ENCODE data around the gene ZEB2.

Gene ZEB2

GRCh38 chr2:144468823-144469595, 50.9 kb downstream of the ZEB2 start:
- H3K9me3 ChIP-seq (ENCODE audit: low read length): no peaks in the 10 kb centered on the region
- H3K4me2 ChIP-seq (ENCODE audit: low read length): peak overlapping the region; percentile 76; the same call in 1 of the 2 replicates
- no peak for TF ChIP-seq CTCF (IDR thresholded peaks at IDR 0.05; ENCODE audit: low read length)
- no peaks in the 10 kb centered on the region for H3F3A ChIP-seq (ENCODE audit: insufficient read depth, low read length)
- H3K4me3 ChIP-seq (ENCODE audit: low read depth, low read length, poor library complexity, severe bottlenecking): no peak overlapping the region
- H4K20me1 ChIP-seq (ENCODE audit: insufficient read depth, low read length): no peaks in the 10 kb centered on the region
- H3K9me2 ChIP-seq (ENCODE audit: low read depth, low read length): no peaks in the 10 kb centered on the region
- peaks cover 47% of the 10 kb centered on the region for H3K4me1 ChIP-seq (ENCODE audit: insufficient read depth, low read length, severe bottlenecking)
- H3K36me3 ChIP-seq (ENCODE audit: insufficient read depth, low read length): 0 out of 2 replicates have a peak, but pooled peaks cover 6% of the 10 kb centered on the region
- H3K27ac ChIP-seq (ENCODE audit: low read depth, low read length, poor library complexity, severe bottlenecking): peak overlapping the region; percentile 87
- H3K27me3 ChIP-seq (ENCODE audit: insufficient read depth, low read length): no peaks in the 10 kb centered on the region
- H2AFZ ChIP-seq (ENCODE audit: low read length): no peak overlapping the region
- peaks cover 10% of the 10 kb centered on the region; the same call in 1 of the 2 replicates for H3K79me2 ChIP-seq (ENCODE audit: insufficient read depth, low read length)
- no peak overlapping the region; the same call in 1 of the 2 replicates for H3K9ac ChIP-seq (ENCODE audit: low read length)

GRCh38 chr2:144467502-144468137, 52.3 kb downstream of the ZEB2 start:
- no peaks in the 10 kb centered on the region for H3K9me3 ChIP-seq (ENCODE audit: low read length)
- H4K20me1 ChIP-seq (ENCODE audit: insufficient read depth, low read length): no peaks in the 10 kb centered on the region
- no peak overlapping the region for H3K9ac ChIP-seq (ENCODE audit: low read length)
- no peaks in the 10 kb centered on the region for H3K9me2 ChIP-seq (ENCODE audit: low read depth, low read length)
- H3F3A ChIP-seq (ENCODE audit: insufficient read depth, low read length): no peaks in the 10 kb centered on the region
- H3K4me2 ChIP-seq (ENCODE audit: low read length): no peak overlapping the region
- no peak overlapping the region for H3K4me3 ChIP-seq (ENCODE audit: low read depth, low read length, poor library complexity, severe bottlenecking)
- 0 out of 2 replicates have a peak, but pooled peaks cover 4% of the 10 kb centered on the region for H3K36me3 ChIP-seq (ENCODE audit: insufficient read depth, low read length)
- no peak overlapping the region for H3K27ac ChIP-seq (ENCODE audit: low read depth, low read length, poor library complexity, severe bottlenecking)
- H3K79me2 ChIP-seq (ENCODE audit: insufficient read depth, low read length): peaks cover 10% of the 10 kb centered on the region; the same call in 1 of the 2 replicates
- TF ChIP-seq EZH2 (IDR thresholded peaks at IDR 0.05; ENCODE audit: borderline replicate concordance, low read length) (no peak), CTCF (IDR thresholded peaks at IDR 0.05; ENCODE audit: low read length) (no peak)
- no peak overlapping the region for H2AFZ ChIP-seq (ENCODE audit: low read length)
- peaks cover 45% of the 10 kb centered on the region for H3K4me1 ChIP-seq (ENCODE audit: insufficient read depth, low read length, severe bottlenecking)
- no peaks in the 10 kb centered on the region for H3K27me3 ChIP-seq (ENCODE audit: insufficient read depth, low read length)

GRCh38 chr2:144466637-144467036, 53.3 kb downstream of the ZEB2 start:
- Histone ChIP-seq H3F3A (ENCODE audit: insufficient read depth, low read length) (no peaks in the 10 kb centered on the region), H3K4me3 (ENCODE audit: low read depth, low read length, poor library complexity, severe bottlenecking) (no peak overlapping the region), H3K36me3 (ENCODE audit: insufficient read depth, low read length) (0 out of 2 replicates have a peak, but pooled peaks cover 4% of the 10 kb centered on the region), H3K79me2 (ENCODE audit: insufficient read depth, low read length) (peaks cover 10% of the 10 kb centered on the region; the same call in 1 of the 2 replicates), H3K27ac (ENCODE audit: low read depth, low read length, poor library complexity, severe bottlenecking) (no peak overlapping the region), H2AFZ (ENCODE audit: low read length) (no peak overlapping the region), H3K9me3 (ENCODE audit: low read length) (no peaks in the 10 kb centered on the region), H3K27me3 (ENCODE audit: insufficient read depth, low read length) (no peaks in the 10 kb centered on the region), H3K9ac (ENCODE audit: low read length) (no peak overlapping the region), H3K9me2 (ENCODE audit: low read depth, low read length) (no peaks in the 10 kb centered on the region), H4K20me1 (ENCODE audit: insufficient read depth, low read length) (no peaks in the 10 kb centered on the region), H3K4me2 (ENCODE audit: low read length) (no peak overlapping the region), H3K4me1 (ENCODE audit: insufficient read depth, low read length, severe bottlenecking) (peaks cover 45% of the 10 kb centered on the region)
- no peak for TF ChIP-seq EZH2 (IDR thresholded peaks at IDR 0.05; ENCODE audit: borderline replicate concordance, low read length)
- TF ChIP-seq CTCF (IDR thresholded peaks at IDR 0.05; ENCODE audit: low read length): no peak
